ENCODE results near the gene RAD50.

RAD50 gene

DNA sequence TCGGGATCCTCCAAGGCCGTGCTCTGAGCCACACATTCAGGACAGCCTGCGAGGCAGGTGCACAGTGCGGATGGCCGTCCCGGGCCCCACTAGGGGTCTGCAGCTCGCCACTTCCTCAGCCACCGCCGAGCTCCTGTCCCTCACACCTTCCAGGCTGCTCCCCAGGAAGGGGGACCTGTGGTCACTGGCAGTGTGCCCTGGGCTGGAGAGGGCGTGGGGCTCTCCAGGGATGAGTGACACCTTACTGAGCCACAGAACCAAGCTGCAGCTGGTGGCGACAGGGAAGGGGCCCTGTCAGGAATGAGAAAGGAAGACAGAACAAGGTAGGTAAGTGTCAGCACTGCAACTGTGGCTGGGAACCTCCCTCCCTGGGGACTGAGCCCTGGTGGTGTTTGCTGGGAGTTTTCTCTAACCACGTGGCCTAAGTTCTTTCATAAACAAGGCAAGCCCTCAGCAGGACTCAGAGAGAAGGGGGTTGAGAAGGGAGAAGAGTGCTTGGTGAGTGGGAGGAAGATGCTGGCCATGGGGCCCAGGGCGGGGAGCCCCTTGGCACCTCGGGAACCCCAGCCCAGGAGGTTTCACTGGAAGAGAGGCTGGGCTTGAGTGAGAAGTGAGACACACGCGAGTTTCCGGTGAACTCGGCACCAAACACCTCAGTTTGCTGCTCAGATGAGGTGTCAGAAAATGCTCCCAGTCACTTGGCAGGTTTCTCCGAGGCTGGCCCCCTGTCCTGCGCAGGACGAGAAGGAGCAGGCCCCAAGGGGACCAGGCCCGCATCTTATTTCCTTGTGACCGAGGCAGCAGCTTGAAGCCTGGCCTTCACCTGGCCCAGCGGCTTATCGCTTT lies 106.4 kb downstream of the RAD50 start:
- no peak for DNase-seq

DNA sequence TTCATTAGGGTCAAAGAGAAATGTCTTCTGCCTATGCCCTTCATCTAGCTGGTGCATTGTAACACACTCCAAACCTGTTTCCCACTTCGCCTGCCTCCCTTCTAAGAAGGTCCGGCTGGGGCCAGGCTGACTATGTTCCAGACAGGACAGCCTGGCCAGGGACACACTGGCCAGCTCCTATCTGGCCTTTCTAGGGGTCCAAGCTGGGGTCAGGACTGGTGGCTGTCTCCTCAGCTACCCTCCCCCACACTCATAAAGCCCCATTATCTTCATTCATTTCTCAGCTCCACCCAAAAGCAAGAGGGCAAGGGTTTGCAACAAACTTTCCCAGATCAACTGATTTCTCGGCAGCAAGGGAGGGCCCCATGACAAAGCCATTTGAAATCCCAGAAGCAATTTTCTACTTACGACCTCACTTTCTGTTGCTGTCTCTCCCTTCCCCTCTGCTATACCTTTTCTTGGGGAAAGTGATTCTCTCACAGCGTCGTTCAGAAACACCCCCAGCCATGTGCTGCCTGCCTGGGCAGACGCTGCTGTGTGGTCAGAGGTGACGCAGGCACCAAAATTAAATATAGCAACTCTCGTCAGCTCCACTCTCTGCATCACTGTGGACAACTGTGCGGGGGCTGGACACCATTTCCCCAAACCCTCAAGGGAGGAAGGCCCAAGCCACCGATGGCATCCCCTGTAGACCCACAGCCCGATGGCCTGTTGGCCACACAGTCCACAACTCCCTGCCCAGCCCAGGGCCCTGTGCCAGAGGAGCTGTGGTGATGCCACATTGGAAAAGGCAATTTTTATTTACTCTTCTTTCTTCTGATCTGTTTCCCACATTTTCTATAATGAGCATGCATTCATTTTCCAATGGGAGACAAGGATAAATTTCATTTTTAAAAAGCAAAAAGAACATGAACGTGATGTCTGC lies 107.3 kb downstream of the RAD50 start:
- DNase-seq = peak; percentile 24

DNA sequence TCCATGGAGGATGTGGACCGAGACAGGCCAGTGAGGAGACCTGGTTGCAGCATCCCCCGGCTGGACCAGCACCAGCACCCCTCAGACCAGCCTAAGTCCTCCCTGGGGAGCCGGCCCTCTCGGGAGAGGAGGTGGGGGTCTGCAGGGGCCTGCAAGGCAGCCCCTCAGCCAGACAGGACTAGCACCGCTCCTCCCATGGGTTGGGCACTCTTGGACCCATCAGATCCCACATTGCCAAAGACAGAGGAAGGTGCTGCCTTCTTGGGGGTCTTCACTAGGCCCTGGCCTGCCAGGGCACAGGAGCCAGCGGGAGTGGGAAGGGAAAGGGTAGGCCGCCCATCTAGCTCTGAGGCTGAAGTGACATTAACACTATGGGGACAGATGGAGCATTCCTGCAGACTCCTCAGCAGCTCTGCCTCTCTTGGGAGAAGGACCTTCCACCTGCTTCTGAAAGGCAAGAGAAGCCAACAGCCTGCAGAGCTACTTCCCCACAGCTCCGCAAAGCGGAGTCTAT lies 108.0 kb downstream of the RAD50 start:
- DNase-seq = no peak

DNA sequence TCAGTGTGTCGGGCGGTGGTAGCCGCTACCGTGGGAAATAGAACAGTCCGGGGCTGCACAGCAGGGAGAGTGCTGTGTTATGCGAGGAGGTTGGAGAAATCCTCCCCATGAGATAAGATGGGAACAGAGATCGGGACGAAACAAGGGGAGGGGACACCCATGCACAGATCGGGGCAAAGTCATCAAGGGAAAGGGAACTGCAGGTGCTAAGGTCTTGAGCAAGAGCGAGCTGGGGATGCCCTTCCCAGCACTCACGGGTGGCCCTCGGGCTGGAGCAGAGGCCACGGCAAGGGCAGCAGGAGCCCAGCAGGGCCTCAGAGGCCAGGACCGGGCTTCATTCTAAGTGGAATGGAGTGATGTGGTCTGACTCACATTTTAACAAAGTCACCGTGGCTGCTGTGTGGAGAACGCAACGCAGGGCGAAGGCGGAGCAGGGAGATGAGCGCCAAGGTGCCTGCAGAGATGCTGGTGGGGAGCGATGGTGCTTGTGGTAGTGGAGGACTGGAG lies 108.8 kb downstream of the RAD50 start:
- DNase-seq = no peak

DNA sequence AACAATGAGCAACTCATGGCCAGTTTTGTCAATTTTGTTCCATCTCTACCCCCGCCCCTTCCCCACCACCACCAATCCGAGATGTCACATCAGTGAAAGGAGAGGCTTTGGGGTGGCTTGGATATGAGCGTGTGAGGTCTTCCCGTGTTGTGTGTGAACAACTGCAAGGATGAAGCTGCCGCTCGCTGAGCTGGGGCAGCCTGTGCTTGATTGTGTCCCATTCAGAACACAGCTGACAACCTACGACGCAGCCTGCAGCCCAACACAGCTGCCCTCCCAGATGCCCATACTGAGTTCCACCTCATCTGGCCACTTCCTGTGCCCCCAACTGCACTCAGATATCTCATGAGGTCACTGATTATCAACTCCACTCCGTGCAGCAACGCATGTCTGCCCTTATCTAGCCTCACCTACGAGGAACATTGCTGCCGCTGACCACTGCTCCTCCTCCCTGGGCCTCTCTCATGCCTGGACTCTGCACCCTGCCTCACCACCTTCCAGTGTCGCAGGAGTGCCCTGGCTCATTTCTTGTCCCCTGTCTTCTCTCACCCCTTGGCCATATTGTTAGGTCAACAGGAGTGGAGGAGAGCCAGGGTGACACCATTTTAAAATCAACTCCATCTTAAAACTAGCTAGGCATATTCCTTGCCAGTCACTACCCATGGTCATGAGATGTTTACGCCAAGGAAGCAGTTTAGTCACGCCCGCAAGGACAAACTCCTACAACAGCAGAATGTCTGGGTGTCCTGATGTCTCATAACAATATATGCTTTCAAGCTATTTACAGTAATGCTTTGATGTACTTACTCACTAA lies 109.7 kb downstream of the RAD50 start:
- DNase-seq = peak; percentile 18

DNA sequence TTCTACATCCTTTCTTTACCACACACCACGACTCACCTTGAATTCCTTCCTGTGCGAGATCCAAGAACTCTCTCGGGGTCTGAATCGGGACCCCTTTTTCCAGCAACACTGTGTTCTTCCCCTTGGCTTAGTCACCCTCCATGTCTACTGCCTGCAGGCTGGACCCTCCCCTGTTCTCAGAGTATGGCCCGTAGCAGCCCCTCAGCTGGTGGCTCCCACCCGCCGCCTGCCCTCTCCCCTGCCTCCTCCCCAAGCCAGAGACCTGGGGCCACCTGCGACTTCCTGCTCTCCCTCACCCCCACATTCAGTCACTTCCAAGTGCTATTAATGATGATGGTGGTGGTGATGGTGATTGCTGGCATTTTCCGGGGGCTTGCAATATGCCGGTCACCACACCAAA lies 110.5 kb downstream of the RAD50 start:
- DNase-seq = no peak

DNA sequence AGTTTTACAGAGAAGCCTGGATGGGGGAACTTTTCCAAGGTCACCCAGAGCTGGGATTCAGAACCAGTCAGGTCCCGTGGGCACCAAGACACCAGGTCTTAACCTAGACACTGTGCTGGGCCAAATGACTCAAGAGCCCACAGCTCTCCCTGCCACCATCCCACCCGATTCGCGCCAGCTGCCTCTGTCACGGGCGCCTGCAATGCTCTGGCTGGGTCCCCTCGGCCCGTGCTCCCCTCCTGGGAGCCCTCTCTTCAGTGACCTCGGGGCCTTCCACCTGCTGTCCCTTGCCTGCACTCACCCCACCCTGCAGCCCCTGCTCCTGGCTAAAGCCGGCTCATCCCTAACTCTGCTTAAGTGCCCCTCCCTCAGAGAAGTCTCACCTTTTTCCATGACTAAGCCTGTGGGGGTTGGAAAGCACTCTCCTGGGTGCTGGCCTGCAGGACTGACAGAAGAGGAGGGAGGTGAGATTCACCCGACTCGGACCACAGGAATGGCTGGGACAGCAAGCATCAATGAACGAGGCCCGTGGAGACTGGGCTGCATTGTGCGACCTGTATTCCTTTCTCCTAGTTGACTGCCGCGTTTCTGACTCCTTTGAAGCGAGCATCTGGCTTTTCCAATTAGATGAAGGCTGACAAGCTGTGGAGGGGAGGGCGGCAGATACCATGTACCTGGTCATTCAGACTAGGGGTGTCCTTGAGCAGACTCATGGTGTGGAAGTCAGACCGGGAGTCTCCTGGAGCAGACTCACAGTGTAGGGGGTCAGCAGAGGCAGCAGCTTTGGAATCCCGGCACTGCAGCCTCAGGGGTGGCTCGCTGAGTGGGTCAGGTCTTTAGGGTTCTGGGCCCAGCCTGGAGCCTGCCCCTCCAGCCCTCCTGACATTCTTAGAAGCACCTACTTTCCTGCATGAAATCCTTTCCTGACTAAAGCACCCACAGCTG lies 111.3 kb downstream of the RAD50 start:
- DNase-seq = no peak

DNA sequence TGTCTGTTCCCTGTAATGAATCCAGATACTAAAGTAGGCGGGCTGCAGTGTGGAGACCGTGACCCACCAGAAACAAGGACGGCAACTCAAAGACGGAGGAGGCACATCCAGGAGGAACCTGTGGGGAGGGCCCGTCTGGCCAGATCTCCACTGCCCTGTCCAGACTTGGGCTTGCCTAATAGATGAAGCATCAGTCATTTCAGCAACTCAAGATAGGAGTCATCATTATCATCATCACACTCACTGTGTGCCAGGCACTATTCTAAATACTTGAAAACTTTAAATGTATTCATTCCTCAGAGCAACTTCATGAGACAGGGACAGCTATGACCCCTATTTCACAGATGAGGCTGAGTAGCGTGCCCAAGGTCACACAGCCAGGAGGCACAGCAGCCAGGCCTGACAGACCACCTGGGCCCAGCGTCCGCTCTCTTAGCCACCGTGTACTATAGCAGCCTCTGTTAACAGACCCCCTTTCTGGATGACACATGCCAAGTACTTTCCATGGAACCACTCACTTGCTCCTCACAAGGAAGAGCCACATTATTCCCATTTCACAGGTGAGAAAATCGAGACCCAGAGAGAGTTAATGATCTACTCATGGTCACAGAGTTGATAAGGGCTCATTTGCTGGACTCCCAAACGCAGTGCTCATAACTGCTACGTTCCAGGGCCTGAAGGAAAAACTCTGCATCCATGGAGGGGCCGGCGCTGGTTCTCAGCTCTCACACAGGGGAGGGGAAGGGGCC lies 112.1 kb downstream of the RAD50 start:
- DNase-seq = no peak

DNA sequence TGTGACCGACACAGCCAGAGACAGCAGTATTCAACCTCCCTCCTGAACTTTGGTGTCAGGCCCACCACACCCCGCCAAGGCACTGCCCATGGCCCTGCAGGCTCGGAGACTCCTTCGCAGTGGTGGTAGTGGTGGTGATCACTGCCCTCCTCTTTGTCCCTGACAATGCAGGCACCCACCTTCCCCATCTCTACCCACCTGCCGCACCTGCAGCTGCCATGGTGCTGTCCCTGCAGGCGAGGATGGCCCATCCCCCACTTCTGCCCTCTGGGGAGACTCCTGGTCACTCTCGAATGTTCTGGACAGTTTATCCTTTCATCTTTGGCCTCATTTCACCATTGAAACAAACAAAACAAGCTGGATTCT lies 112.7 kb downstream of the RAD50 start:
- no peak for DNase-seq

DNA sequence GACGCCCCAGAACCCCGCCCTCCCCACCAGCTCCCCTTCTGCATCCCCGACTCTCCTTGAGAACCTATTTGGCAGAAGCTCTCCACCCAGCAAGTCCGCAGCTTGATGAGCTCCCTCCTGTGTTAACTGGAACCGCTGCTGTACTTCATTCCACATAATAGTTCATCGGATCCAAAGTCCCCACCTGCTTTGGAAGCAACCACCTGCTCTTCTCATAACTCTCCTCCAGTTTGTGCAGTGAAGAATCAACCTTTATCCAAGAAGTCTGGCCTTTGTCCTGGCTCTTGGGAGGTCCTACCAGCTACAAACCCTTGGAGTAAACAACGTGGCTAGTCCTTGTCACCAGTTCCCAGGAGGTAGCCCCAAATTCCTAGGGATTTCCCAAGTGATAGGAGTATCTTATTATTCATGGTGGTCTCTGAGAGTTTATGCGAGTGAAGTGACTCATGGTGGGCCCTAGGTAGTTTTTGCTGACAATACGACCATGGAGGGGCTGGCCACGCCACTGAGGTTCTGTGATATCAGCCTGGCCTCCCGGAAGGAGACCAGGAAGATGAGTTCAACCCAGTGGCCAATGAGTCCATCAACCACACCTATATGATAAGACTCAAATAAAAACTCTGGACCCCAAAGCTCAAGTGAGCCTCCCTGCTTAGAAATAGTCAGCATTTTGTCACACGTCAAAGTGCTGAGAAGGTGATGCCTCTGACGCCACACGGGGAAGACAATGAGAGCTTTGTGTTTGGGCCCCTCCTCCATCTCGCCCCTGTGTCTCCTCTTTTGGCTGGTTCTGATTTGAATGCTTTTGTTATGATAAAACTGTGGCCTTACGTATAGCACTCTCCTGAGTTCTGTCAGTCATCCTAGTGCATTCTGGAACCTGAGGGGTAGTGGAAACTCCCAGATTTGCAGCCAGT lies 113.4 kb downstream of the RAD50 start:
- DNase-seq = no peak

DNA sequence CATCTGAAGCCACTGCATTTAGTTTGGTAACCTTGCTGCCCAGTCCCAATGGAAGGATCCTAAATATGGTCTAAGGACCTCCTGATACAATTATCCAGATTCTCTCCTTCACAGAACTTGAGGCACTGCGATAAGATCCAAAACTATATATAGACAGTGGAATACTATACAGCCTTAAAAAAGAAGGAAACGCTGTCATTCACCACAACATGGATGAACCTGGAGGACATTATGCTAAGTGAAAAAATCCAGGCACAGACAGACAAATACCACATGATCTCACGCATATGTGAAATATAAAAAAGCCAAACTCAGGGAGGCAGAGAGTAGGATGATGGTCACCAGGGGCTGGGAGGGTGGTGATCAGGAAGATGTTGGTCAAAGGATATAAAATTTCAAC lies 114.2 kb downstream of the RAD50 start:
- DNase-seq = no peak

DNA sequence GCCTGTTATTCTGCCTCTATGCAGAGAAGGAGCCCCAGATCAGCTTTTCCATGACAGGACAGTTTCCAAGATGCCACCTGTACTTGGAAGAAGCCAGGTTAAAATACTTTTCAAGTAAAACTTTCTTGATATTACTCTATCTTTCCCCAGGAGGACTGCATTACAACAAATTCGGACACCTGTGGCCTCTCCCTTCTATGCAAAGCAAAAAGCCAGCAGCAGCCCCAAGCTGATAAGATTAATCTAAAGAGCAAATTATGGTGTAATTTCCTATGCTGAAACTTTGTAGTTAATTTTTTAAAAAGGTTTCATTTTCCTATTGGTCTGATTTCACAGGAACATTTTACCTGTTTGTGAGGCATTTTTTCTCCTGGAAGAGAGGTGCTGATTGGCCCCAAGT lies 116.7 kb downstream of the RAD50 start:
- no peak for DNase-seq

DNA sequence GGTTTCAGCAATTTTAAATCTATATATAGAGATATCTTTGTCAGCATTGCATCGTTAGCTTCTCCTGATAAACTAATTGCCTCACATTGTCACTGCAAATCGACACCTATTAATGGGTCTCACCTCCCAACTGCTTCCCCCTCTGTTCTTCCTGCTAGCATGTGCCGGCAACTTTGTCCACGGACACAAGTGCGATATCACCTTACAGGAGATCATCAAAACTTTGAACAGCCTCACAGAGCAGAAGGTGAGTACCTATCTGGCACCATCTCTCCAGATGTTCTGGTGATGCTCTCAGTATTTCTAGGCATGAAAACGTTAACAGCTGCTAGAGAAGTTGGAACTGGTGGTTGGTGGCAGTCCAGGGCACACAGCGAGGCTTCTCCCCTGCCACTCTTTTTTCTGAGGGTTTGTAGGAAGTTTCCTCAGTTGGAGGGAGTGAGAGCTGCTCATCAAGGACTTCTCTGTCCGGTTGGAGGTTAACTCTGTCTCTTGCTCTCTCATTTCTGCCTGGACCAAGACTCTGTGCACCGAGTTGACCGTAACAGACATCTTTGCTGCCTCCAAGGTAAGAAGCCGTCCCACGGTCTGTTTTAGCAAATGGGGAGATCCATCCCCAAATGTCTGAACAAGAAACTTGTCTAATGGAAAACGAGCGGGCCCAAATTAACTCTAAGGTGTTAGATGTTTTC lies 117.3 kb downstream of the RAD50 start, which contains the start of gene IL4:
Gene IL4 (plus strand): TSS at position 51 of the 692 bp plus-strand sequence. CDS start 62 bp downstream, at position 113.
- DNase-seq = no peak

DNA sequence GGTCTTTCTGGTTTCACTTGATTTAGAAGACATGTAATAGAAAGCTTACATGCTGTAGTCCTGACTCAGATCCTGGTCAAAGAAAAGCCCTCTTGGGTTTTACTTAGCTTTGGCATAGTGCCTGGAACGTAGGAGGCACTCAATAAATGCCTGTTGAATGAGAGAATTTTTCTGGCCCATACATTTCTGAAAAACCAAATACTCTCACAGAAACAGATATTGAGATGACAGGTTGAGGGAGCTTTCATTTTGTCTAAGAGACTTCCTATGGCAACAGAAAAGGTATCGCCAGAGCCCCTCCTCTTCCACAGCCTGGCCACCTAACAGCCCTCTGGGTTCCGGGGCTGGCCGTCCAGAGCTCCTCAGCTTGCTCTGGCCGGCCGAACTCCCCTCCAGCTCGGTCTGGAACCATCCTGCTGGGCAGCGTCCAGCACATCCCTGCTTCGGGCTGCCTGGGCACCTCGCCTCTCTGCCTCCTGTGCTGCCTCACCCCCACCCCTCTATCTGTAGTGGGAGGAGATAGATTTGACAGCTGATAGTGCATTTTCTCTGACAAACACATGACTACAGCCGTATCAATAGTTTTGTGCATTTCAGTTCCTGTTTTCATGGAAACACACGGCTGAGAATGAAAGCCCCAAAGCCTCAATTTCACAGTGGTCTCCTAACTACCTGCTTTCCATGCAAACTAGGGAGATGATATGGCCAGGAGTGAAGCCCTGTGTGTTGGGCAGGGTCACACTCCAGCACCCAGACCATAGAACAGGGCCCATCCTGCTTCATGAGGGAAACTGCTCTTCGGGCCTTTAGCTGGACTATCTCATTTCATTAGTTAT lies 118.1 kb downstream of the RAD50 start:
- no peak for DNase-seq

DNA sequence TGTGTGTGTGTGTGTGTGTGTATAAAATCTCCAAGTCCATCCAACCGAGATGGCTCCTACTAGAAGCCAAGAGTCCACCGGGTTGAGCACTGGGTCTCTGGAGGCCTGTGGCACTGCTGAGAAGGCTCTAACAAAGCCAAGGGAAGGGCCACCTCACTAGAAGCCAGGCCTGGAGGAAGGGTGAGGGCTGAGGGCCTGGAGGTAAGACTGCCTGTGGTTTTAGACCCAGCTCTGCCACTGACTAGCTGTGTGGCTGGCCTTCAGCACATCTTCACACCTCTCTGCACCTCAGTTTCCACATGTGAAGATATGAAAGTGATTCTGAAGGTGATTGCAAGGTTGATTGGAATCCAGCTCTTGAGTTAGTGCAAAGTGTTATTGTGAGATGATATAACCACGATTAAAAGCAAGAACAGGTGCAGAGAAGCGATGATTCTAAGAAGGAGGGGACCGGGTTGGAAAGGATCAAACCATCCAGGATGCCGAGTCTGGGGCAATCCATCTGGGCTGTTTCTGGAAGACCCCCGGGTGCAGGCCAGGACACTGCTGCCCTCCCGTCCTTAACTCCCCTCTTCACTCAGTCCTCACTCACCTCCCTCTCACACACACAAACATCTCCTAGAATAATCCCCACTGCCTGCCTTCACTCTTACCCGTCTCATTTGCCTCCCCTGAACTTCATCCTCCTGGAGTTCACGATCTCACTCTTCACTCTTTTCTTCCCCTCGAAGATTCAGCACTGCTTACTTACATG lies 119.3 kb downstream of the RAD50 start:
- DNase-seq = no peak

DNA sequence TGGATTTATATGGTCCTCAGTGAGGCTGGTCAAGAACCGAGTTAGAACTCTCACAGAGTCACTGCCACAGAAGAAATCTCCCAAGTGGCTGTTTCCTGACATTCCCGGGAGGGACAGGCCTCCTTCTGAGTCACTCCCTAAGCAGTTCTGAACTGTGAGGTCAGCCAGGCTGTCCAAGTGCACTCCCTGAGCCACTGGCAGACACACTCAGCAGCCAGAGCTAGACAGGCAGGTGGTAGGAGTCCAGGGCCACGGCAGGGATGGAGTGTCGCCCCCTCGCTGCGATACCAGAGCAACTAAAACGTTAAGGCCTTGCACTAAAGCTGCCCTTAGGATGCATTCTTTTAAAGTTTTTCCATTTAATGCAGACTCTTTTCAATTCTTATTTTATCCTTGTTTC lies 120.4 kb downstream of the RAD50 start:
- no peak for DNase-seq
